Measurements from ENCODE around the gene OPTN. TPM values are rescaled to one million over a fixed set of nuclear protein-coding genes. Genes with fewer than 3 reads are reported as not detected.

Gene OPTN
- total and polyA plus RNA-seq, 5 donors from 2014 or later = 71.9 to 209 (median 103) TPM

GRCh38 chr10:13115832-13116803 lies 16.2 kb downstream of the OPTN start:
- Mint-ChIP-seq H3K4me1 (peaks cover 18 to 50% (median 36%) of the 10 kb centered on the region in 4 donors), H3K9me3 (no peaks in the 10 kb centered on the region), H3K27ac (peak overlapping the region; percentile 80 to 90 (median 86)), H3K4me3 (peak overlapping the region; percentile 14 to 76 (median 67)), H3K27me3 (no peaks in the 10 kb centered on the region), H3K36me3 (peaks cover 64% of the 10 kb centered on the region)
- peaks cover 84% of the 10 kb centered on the region for H3K36me3 ChIP-seq (ENCODE audit: control insufficient read depth, insufficient read depth, low read length)
- peak; percentile 63 for ATAC-seq (ENCODE audit: low read depth in 2 of 2)
- H3K27ac ChIP-seq (ENCODE audit: insufficient read depth, low read length, poor library complexity, severe bottlenecking) = peak overlapping the region; percentile 68
- peak overlapping the region; percentile 45 for H3K4me3 ChIP-seq (ENCODE audit: low read depth, low read length)
- peak in 2 of 3 donors; percentile 18 to 59 for DNase-seq
- H3K4me1 ChIP-seq (ENCODE audit: control insufficient read depth, insufficient read depth, low read length, poor library complexity, severe bottlenecking) = peaks cover 3% of the 10 kb centered on the region
- no peaks in the 10 kb centered on the region for H3K27me3 ChIP-seq (ENCODE audit: control insufficient read depth, insufficient read depth, low read length)
- no peaks in the 10 kb centered on the region for H3K9me3 ChIP-seq (ENCODE audit: control insufficient read depth in 2 of 2, low read length in 2 of 2)

GRCh38 chr10:13117841-13118783 lies 18.1 kb downstream of the OPTN start:
- Mint-ChIP-seq H3K4me1 (peaks cover 18 to 54% (median 40%) of the 10 kb centered on the region in 4 donors), H3K4me3 (peak overlapping the region in 2 of 4 donors; percentile 68 to 93), H3K9me3 (no peaks in the 10 kb centered on the region), H3K27me3 (no peaks in the 10 kb centered on the region), H3K27ac (peak overlapping the region; percentile 65 to 95 (median 76)), H3K36me3 (peaks cover 75% of the 10 kb centered on the region)
- no peaks in the 10 kb centered on the region for H3K27me3 ChIP-seq (ENCODE audit: control insufficient read depth, insufficient read depth, low read length)
- H3K9me3 ChIP-seq (ENCODE audit: control insufficient read depth in 2 of 2, low read length in 2 of 2) = no peaks in the 10 kb centered on the region
- DNase-seq (no peak), ATAC-seq (ENCODE audit: low read depth in 2 of 2) (no peak)
- peaks cover 84% of the 10 kb centered on the region for H3K36me3 ChIP-seq (ENCODE audit: control insufficient read depth, insufficient read depth, low read length)
- H3K4me1 ChIP-seq (ENCODE audit: control insufficient read depth, insufficient read depth, low read length, poor library complexity, severe bottlenecking) = peaks cover 3% of the 10 kb centered on the region
- H3K27ac ChIP-seq (ENCODE audit: insufficient read depth, low read length, poor library complexity, severe bottlenecking) = no peak overlapping the region
- H3K4me3 ChIP-seq (ENCODE audit: low read depth, low read length) = no peak overlapping the region

GRCh38 chr10:13118784-13119410 lies 18.9 kb downstream of the OPTN start:
- Histone ChIP-seq H3K27me3 (ENCODE audit: control insufficient read depth, insufficient read depth, low read length) (no peaks in the 10 kb centered on the region), H3K36me3 (ENCODE audit: control insufficient read depth, insufficient read depth, low read length) (peaks cover 84% of the 10 kb centered on the region), H3K4me1 (ENCODE audit: control insufficient read depth, insufficient read depth, low read length, poor library complexity, severe bottlenecking) (peaks cover 3% of the 10 kb centered on the region), H3K9me3 (ENCODE audit: control insufficient read depth in 2 of 2, low read length in 2 of 2) (no peaks in the 10 kb centered on the region), H3K4me3 (ENCODE audit: low read depth, low read length) (no peak overlapping the region), H3K27ac (ENCODE audit: insufficient read depth, low read length, poor library complexity, severe bottlenecking) (no peak overlapping the region)
- no peak for DNase-seq
- H3K36me3 Mint-ChIP-seq = peaks cover 79% of the 10 kb centered on the region
- peak overlapping the region in 2 of 3 donors; percentile 76 to 95 for H3K27ac Mint-ChIP-seq
- H3K4me1 Mint-ChIP-seq = peaks cover 18 to 55% (median 40%) of the 10 kb centered on the region in 4 donors
- H3K4me3 Mint-ChIP-seq = no peak overlapping the region
- ATAC-seq (ENCODE audit: low read depth in 2 of 2) = no peak
- no peaks in the 10 kb centered on the region for H3K27me3 Mint-ChIP-seq
- H3K9me3 Mint-ChIP-seq = no peaks in the 10 kb centered on the region

- Histone ChIP-seq H3K36me3 (ENCODE audit: control insufficient read depth, insufficient read depth, low read length) (peaks cover 93% of the 10 kb centered on the region), H3K4me3 (ENCODE audit: low read depth, low read length) (no peak overlapping the region), H3K4me1 (ENCODE audit: control insufficient read depth, insufficient read depth, low read length, poor library complexity, severe bottlenecking) (no peaks in the 10 kb centered on the region), H3K27me3 (ENCODE audit: control insufficient read depth, insufficient read depth, low read length) (no peaks in the 10 kb centered on the region), H3K9me3 (ENCODE audit: control insufficient read depth in 2 of 2, low read length in 2 of 2) (no peaks in the 10 kb centered on the region), H3K27ac (ENCODE audit: insufficient read depth, low read length, poor library complexity, severe bottlenecking) (no peak overlapping the region)
- ATAC-seq (ENCODE audit: low read depth in 2 of 2) (no peak), DNase-seq (no peak)
- Mint-ChIP-seq H3K27ac (peak overlapping the region in 2 of 3 donors; percentile 21 to 96), H3K36me3 (peaks cover 87% of the 10 kb centered on the region), H3K4me3 (peak overlapping the region in 1 of 4 donors; percentile 54), H3K9me3 (peaks cover 0 to 1% (median 0%) of the 10 kb centered on the region in 7 donors), H3K27me3 (no peaks in the 10 kb centered on the region), H3K4me1 (peaks cover 18 to 46% (median 34%) of the 10 kb centered on the region in 4 donors)
Measured at GRCh38 chr10:13120786-13121499, 21.0 kb downstream of the OPTN start.

- peak overlapping the region in 1 of 3 donors; percentile 71 for H3K27ac Mint-ChIP-seq
- Histone ChIP-seq H3K27ac (ENCODE audit: insufficient read depth, low read length, poor library complexity, severe bottlenecking) (no peak overlapping the region), H3K36me3 (ENCODE audit: control insufficient read depth, insufficient read depth, low read length) (peaks cover 91% of the 10 kb centered on the region), H3K9me3 (ENCODE audit: control insufficient read depth in 2 of 2, low read length in 2 of 2) (no peaks in the 10 kb centered on the region), H3K4me1 (ENCODE audit: control insufficient read depth, insufficient read depth, low read length, poor library complexity, severe bottlenecking) (no peaks in the 10 kb centered on the region), H3K4me3 (ENCODE audit: low read depth, low read length) (no peak overlapping the region), H3K27me3 (ENCODE audit: control insufficient read depth, insufficient read depth, low read length) (no peaks in the 10 kb centered on the region)
- DNase-seq (no peak), ATAC-seq (ENCODE audit: low read depth in 2 of 2) (no peak)
- no peaks in the 10 kb centered on the region for H3K27me3 Mint-ChIP-seq
- peaks cover 18 to 40% (median 30%) of the 10 kb centered on the region in 4 donors for H3K4me1 Mint-ChIP-seq
- peaks cover 83% of the 10 kb centered on the region for H3K36me3 Mint-ChIP-seq
- peaks cover 0 to 1% (median 0%) of the 10 kb centered on the region in 7 donors for H3K9me3 Mint-ChIP-seq
- H3K4me3 Mint-ChIP-seq = peak overlapping the region in 1 of 4 donors; percentile 2
Measured at GRCh38 chr10:13121500-13121854, 21.5 kb downstream of the OPTN start.

- Mint-ChIP-seq H3K4me1 (peaks cover 0 to 18% (median under 1%) of the 10 kb centered on the region in 4 donors), H3K36me3 (peaks cover 76% of the 10 kb centered on the region), H3K9me3 (no peaks in the 10 kb centered on the region), H3K4me3 (peak overlapping the region in 1 of 4 donors; percentile 21), H3K27me3 (no peaks in the 10 kb centered on the region), H3K27ac (no peak overlapping the region)
- H3K4me3 ChIP-seq (ENCODE audit: low read depth, low read length) = no peak overlapping the region
- H3K36me3 ChIP-seq (ENCODE audit: control insufficient read depth, insufficient read depth, low read length) = peaks cover 99% of the 10 kb centered on the region
- no peak for ATAC-seq (ENCODE audit: low read depth in 2 of 2)
- no peak for DNase-seq
- H3K4me1 ChIP-seq (ENCODE audit: control insufficient read depth, insufficient read depth, low read length, poor library complexity, severe bottlenecking) = no peaks in the 10 kb centered on the region
- no peaks in the 10 kb centered on the region for H3K27me3 ChIP-seq (ENCODE audit: control insufficient read depth, insufficient read depth, low read length)
- no peak overlapping the region for H3K27ac ChIP-seq (ENCODE audit: insufficient read depth, low read length, poor library complexity, severe bottlenecking)
- H3K9me3 ChIP-seq (ENCODE audit: control insufficient read depth in 2 of 2, low read length in 2 of 2) = no peaks in the 10 kb centered on the region
Measured at GRCh38 chr10:13136651-13137050, 36.7 kb downstream of the OPTN start.
